Measurements from ENCODE around the gene STARD10.

STARD10 gene

GRCh38 chr11:72705442-72706365 is 88.1 kb downstream of the STARD10 start:
- DNase-seq (ENCODE audit: low read depth) = no peak

GRCh38 chr11:72704783-72705265 is 89.0 kb downstream of the STARD10 start:
- no peak for DNase-seq (ENCODE audit: low read depth)

Data from activated T-helper 9 cell treated with anti-CD3 and anti-CD28 coated beads, Interleukin-2, amount 50 U/mL, for 16 hours (primary cell).